Stimulated activated CD8-positive, alpha-beta memory T cell treated with anti-CD3 and anti-CD28 coated beads, Interleukin-15, amount 100 ng/mL, for 1 hour (primary cell): ENCODE data around the gene FAM162B.
"Not testable (repeated sequence)": the region's sequence is repeated elsewhere in the genome, so short reads cannot be mapped to it uniquely, and the experiment has no call there.

Source experiments
- DNase-seq: peaks from one replicate; pipeline ENCODE4 v3.0.0-alpha.2; 2020; ENCODE audit warnings: low read depth

Gene FAM162B

DNA sequence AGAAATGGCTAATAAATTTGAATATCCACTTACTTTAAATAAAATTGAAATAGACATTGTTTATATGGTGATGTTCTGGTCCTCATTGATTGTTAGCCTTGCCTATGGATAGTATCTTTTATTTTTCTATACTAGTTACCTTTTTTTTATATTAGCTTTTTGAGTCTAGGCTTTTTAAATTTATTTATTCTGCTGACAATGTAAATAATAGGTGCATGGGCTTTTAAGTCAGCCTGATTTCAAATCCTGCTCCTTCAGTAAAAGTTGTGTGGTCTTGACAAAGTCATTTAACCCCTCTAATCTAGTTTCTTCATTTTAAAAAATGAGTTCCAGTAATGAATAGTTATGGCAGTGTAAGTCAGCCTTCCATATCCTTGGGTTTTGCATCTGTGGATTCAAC is 38.6 kb downstream of the FAM162B start:
- DNase-seq = no peak

DNA sequence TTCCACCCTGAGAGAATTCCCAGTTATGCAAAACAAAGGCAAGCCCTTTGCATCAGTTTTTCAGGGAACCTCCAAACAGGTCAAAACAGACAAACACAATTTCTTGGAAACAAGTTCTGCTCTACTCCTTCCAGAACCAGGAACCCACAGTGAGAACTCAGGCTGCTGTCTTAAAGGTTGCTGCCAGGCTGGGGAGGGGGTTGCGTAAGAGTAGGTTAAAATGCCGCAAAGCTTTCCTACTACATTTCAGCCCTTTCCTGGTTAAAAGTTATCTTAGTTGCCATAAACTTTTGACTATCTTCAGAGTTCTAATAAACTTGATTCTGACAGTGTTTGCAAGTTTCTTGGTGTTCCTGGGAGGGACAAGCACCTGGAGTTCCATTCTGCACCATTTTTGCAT is 50.8 kb downstream of the FAM162B start:
- no peak for DNase-seq

DNA sequence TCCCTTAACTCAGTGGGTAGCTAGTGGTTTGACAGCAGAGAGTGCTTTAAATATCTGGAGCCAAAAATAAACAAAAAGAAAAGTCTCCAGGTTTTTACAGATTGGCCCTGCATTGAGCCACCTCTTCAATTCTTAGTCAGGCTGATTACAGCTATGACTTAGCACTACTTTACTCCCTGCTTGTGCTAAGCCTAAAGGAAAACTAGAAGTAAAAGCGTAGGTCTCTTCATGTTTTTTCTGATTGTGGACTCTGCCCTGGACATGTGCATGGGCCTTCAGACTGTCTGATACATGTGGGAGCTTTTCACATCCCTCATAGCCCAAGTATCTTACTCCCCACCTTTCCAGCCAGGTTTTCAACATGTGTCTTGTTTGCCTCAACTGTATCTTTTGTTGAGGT is 51.2 kb downstream of the FAM162B start:
- DNase-seq = no peak

DNA sequence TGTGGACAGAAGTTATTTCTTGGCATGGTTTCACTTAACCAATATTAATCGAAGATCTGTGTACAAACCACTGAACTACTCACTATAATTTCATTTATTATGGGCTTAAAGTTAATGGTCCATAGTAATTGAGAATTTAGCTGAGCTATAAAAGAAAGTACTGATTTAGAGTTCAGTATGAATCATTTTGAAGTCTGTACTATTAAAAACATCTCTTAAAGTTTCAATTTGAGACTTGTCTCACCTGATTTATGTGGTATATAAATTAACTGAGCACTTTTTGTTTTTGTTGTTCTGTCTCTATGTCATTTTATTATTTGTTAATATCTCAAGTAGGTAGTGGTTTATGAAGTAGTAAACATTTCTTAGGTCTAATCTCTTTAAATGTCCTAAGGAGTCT is 59.6 kb downstream of the FAM162B start:
- no peak for DNase-seq

DNA sequence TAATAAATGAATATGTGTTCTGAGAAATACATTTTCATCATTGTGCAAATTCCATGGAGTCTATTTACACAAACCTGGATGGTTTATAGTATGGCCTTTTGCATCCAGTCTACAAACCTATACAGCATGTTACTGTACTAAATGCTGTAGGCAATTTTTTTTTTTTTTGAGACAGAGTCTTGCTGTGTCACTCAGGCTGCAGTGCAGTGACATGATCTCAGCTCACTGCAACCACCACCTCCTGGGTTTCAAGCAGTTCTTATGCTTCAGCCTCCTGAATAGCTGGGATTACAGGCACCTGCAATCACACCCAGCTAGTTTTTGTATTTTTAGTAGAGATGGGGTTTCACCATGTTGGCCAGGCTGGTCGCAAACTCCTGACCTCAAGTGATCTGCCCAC is 61.6 kb downstream of the FAM162B start:
- DNase-seq = not testable (repeated sequence)
